ENCODE results near the gene USH1C.

Gene USH1C

GRCh38 chr11:17546240-17546639, 2.0 kb upstream of the USH1C start:
- no peak for DNase-seq

- DNase-seq, result no peak
Observed at GRCh38 chr11:17543574-17544180, 539 bp downstream of the USH1C start.

- DNase-seq, result no peak
Observed at GRCh38 chr11:17543041-17543440, 1.2 kb downstream of the USH1C start.

- DNase-seq, result no peak
Observed at GRCh38 chr11:17542249-17542648, 2.0 kb downstream of the USH1C start.

GRCh38 chr11:17541330-17541885, 2.8 kb downstream of the USH1C start:
- DNase-seq, result no peak

- no peak for DNase-seq
Observed at GRCh38 chr11:17540807-17541206, 3.4 kb downstream of the USH1C start.

GRCh38 chr11:17538731-17539130, 5.5 kb downstream of the USH1C start:
- DNase-seq, result peak; percentile 51

GRCh38 chr11:17538054-17538453, 6.2 kb downstream of the USH1C start:
- DNase-seq, result no peak

GRCh38 chr11:17537261-17537660, 7.0 kb downstream of the USH1C start:
- DNase-seq, result no peak

- DNase-seq, result no peak
Observed at GRCh38 chr11:17535488-17535887, 8.7 kb downstream of the USH1C start.

- peak; percentile 21 for DNase-seq
Observed at GRCh38 chr11:17533778-17534415, 10.3 kb downstream of the USH1C start.

- no peak for DNase-seq
Observed at GRCh38 chr11:17533341-17533740, 10.9 kb downstream of the USH1C start.

- DNase-seq, result no peak
Observed at GRCh38 chr11:17532784-17533183, 11.4 kb downstream of the USH1C start.

- peak; percentile 74 for DNase-seq
Observed at GRCh38 chr11:17531636-17532113, 12.5 kb downstream of the USH1C start.

- peak; percentile 95 for DNase-seq
Observed at GRCh38 chr11:17531071-17531600, 13.1 kb downstream of the USH1C start.

GRCh38 chr11:17529844-17530185, 14.4 kb downstream of the USH1C start:
- no peak for DNase-seq

- no peak for DNase-seq
Observed at GRCh38 chr11:17528906-17529843, 15.0 kb downstream of the USH1C start.

GRCh38 chr11:17528181-17528691, 16.0 kb downstream of the USH1C start:
- peak; percentile 68 for DNase-seq

GRCh38 chr11:17527628-17527995, 16.6 kb downstream of the USH1C start:
- no peak for DNase-seq

GRCh38 chr11:17526931-17527627, 17.1 kb downstream of the USH1C start:
- no peak for DNase-seq

GRCh38 chr11:17526326-17526725, 17.9 kb downstream of the USH1C start:
- DNase-seq, result no peak

GRCh38 chr11:17525570-17525969, 18.6 kb downstream of the USH1C start:
- DNase-seq, result no peak
